ENCODE results near the gene CPLX3.
A peak's percentile ranks its signal among the peaks of the same experiment; 100 is the strongest.

CPLX3 gene

DNA sequence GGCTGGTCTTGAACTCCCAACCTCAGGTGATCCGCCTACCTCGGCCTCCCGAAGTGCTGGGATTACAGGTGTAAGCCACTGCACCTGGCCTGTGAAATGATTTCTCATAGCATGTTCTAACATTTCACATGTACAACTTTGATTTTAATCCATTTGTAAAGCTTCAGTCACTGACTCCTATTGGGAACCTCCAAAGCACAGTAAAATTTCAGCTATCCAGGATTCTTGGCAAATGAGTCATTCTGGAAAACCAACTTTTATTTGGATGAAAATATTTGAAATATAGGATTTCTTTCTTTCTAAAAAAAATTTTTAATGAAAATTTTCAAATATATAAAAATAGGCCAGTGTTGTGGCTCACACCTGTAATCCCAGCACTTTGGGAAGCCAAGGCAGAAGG is 16.5 kb upstream of the CPLX3 start (continued):
- TF ChIP-seq, protein P1, sequence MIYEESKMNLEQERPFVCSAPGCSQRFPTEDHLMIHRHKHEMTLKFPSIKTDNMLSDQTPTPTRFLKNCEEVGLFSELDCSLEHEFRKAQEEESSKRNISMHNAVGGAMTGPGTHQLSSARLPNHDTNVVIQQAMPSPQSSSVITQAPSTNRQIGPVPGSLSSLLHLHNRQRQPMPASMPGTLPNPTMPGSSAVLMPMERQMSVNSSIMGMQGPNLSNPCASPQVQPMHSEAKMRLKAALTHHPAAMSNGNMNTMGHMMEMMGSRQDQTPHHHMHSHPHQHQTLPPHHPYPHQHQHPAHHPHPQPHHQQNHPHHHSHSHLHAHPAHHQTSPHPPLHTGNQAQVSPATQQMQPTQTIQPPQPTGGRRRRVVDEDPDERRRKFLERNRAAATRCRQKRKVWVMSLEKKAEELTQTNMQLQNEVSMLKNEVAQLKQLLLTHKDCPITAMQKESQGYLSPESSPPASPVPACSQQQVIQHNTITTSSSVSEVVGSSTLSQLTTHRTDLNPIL (CRISPR knock-in tag; IDR thresholded peaks at IDR 0.05; ENCODE audit: low read depth): no peak
- no peak for TF ChIP-seq ZNF8 (CRISPR knock-in tag; IDR thresholded peaks at IDR 0.05)
- TF ChIP-seq ZFP30 (CRISPR knock-in tag; IDR thresholded peaks at IDR 0.05): no peak
- no peak for TF ChIP-seq SNAI2 (CRISPR knock-in tag; IDR thresholded peaks at IDR 0.05)
- no peak for TF ChIP-seq PPARA (CRISPR knock-in tag; IDR thresholded peaks at IDR 0.05; ENCODE audit: borderline replicate concordance)

DNA sequence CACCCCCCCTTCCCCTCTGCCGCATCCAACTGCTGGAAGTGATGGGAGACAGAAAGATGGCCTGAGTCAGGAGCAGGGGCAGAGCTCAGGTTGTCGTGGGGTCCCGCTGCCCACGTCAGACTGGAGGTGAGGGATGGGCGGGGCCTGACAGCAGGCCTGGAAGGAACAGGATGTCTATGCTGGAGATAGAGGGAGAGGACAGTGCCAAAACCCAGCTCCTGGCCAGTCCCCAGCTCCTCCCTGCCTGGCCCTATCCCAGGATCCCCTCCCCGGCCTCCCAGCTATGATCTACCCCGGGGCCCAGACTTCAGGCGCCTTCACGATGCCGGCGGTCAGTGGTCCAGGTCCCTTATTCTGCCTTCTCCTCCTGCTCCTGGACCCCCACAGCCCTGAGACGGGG is 13.9 kb upstream of the CPLX3 start, which contains the start of gene LMAN1L:
Gene LMAN1L (plus strand): TSS at position 303 of the 400 bp plus-strand sequence. CDS start 20 bp downstream, at position 323.
- ATAC-seq: no peak
- TF ChIP-seq ZNF70 (CRISPR knock-in tag; IDR thresholded peaks at IDR 0.05) (no peak), GLIS3 (CRISPR knock-in tag; IDR thresholded peaks at IDR 0.05) (no peak), CSDC2 (CRISPR knock-in tag; IDR thresholded peaks at IDR 0.05) (no peak), OSR1 (CRISPR knock-in tag; IDR thresholded peaks at IDR 0.05) (no peak), TCF4 (CRISPR knock-in tag; IDR thresholded peaks at IDR 0.05; ENCODE audit: borderline replicate concordance) (no peak), ARNTL (CRISPR knock-in tag; IDR thresholded peaks at IDR 0.05; ENCODE audit: borderline replicate concordance, low read depth) (no peak), ZNF8 (CRISPR knock-in tag; IDR thresholded peaks at IDR 0.05) (no peak)
- TF ChIP-seq, protein P1 (CRISPR knock-in tag; IDR thresholded peaks at IDR 0.05; ENCODE audit: low read depth): no peak
- TF ChIP-seq, protein P2, sequence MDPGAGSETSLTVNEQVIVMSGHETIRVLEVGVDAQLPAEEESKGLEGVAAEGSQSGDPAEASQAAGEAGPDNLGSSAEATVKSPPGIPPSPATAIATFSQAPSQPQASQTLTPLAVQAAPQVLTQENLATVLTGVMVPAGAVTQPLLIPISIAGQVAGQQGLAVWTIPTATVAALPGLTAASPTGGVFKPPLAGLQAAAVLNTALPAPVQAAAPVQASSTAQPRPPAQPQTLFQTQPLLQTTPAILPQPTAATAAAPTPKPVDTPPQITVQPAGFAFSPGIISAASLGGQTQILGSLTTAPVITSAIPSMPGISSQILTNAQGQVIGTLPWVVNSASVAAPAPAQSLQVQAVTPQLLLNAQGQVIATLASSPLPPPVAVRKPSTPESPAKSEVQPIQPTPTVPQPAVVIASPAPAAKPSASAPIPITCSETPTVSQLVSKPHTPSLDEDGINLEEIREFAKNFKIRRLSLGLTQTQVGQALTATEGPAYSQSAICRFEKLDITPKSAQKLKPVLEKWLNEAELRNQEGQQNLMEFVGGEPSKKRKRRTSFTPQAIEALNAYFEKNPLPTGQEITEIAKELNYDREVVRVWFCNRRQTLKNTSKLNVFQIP (CRISPR knock-in tag; IDR thresholded peaks at IDR 0.05; ENCODE audit: borderline replicate concordance, low read depth): no peak

DNA sequence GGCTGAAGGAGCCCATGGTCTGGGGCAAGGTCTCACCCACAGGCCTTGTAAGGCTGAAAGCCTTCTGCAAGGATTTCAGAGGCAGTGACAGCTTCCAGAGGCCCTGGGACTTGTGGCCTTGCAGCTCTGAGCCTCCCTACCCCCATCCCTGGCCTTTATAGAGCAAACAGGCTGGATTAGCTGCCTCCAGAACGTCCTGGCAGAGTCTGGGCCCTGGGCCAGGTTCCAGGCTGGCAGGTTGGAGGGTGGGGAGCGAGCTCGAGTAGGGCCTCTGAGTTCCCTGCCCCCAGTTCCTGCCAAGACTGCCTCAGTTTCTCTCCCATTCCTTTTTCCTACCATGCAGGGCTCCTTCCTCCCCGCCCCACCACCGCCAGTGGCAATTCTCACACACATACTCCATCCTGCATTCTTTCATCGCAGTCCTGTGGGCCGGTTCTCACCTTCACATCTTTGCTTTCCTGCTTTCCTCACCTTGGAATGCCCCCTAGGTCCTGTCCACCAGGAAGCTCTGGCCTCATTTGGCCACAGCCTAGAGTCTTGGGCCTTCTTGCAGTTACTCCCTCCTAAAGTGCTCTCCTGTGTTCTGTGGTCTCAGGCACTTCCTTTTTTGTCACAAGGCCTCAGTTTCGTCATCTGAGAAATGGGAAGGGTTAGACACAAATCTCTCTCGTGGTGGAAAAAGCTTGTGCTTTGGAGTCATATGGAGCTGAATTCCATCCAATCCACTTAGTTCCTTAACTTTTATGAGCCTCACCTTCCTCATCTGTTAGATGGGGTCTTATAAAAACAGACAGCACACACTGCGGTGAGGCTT is 11.1 kb upstream of the CPLX3 start:
- ATAC-seq: peak; percentile 42

More for the DNA sequence above, 11.1 kb upstream of the CPLX3 start:
- TF ChIP-seq, protein P3, sequence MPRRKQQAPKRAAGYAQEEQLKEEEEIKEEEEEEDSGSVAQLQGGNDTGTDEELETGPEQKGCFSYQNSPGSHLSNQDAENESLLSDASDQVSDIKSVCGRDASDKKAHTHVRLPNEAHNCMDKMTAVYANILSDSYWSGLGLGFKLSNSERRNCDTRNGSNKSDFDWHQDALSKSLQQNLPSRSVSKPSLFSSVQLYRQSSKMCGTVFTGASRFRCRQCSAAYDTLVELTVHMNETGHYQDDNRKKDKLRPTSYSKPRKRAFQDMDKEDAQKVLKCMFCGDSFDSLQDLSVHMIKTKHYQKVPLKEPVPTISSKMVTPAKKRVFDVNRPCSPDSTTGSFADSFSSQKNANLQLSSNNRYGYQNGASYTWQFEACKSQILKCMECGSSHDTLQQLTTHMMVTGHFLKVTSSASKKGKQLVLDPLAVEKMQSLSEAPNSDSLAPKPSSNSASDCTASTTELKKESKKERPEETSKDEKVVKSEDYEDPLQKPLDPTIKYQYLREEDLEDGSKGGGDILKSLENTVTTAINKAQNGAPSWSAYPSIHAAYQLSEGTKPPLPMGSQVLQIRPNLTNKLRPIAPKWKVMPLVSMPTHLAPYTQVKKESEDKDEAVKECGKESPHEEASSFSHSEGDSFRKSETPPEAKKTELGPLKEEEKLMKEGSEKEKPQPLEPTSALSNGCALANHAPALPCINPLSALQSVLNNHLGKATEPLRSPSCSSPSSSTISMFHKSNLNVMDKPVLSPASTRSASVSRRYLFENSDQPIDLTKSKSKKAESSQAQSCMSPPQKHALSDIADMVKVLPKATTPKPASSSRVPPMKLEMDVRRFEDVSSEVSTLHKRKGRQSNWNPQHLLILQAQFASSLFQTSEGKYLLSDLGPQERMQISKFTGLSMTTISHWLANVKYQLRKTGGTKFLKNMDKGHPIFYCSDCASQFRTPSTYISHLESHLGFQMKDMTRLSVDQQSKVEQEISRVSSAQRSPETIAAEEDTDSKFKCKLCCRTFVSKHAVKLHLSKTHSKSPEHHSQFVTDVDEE (CRISPR knock-in tag; IDR thresholded peaks at IDR 0.05): no peak
- no peak for TF ChIP-seq TOX (CRISPR knock-in tag; IDR thresholded peaks at IDR 0.05; ENCODE audit: borderline replicate concordance)
- no peak for TF ChIP-seq SNAI2 (CRISPR knock-in tag; IDR thresholded peaks at IDR 0.05)
- TF ChIP-seq ZNF70 (CRISPR knock-in tag; IDR thresholded peaks at IDR 0.05): no peak
- TF ChIP-seq, protein P2 (CRISPR knock-in tag; IDR thresholded peaks at IDR 0.05; ENCODE audit: borderline replicate concordance, low read depth): no peak
- TF ChIP-seq RARB (CRISPR knock-in tag; IDR thresholded peaks at IDR 0.05): no peak
- TF ChIP-seq ISL1 (CRISPR knock-in tag; IDR thresholded peaks at IDR 0.05): no peak
- TF ChIP-seq, protein P1 (CRISPR knock-in tag; IDR thresholded peaks at IDR 0.05; ENCODE audit: low read depth): no peak
- no peak for TF ChIP-seq ZFP30 (CRISPR knock-in tag; IDR thresholded peaks at IDR 0.05)
- TF ChIP-seq ZFP3 (CRISPR knock-in tag; IDR thresholded peaks at IDR 0.05): no peak
- TF ChIP-seq ESRRG (CRISPR knock-in tag; IDR thresholded peaks at IDR 0.05): no peak
- no peak for TF ChIP-seq GLIS3 (CRISPR knock-in tag; IDR thresholded peaks at IDR 0.05)
- no peak for TF ChIP-seq BACH2 (CRISPR knock-in tag; IDR thresholded peaks at IDR 0.05; ENCODE audit: borderline replicate concordance)
- no peak for TF ChIP-seq PPARA (CRISPR knock-in tag; IDR thresholded peaks at IDR 0.05; ENCODE audit: borderline replicate concordance)
- no peak for TF ChIP-seq ZNF8 (CRISPR knock-in tag; IDR thresholded peaks at IDR 0.05)
- TF ChIP-seq CSRNP3 (CRISPR knock-in tag; IDR thresholded peaks at IDR 0.05): no peak
- TF ChIP-seq ZNF565 (CRISPR knock-in tag; conservative IDR thresholded peaks at IDR 0.05; ENCODE audit: low read depth): no peak
- TF ChIP-seq TCF4 (CRISPR knock-in tag; IDR thresholded peaks at IDR 0.05; ENCODE audit: borderline replicate concordance): no peak
